Heart left ventricle (tissue), 13 donors: ENCODE measurements around the gene ARF6.

Source experiments
- POLR2A ChIP-seq, 2 donors: fragments of 450-650 bp; IDR thresholded peaks; one replicate each; pipeline ENCODE4 v1.6.1; 2017; ENCODE audit warnings: antibody characterized with exemption in 2 of 2, mild to moderate bottlenecking in 2 of 2, moderate library complexity in 2 of 2
- TF ChIP-seq, protein P1 (sequence below), 12 donors: fragments of 200-600 bp; sonication (generic) in 4 of 12; IDR thresholded peaks; one replicate each; pipeline versions ENCODE4 v1.5.0 to v1.8.0; 2018 to 2022; ENCODE audit warnings: antibody characterized with exemption in 12 of 12, mild to moderate bottlenecking in 5 of 12
- donor health status: ischemic (EF 13 %, LVEDD 7.1; RV severe dilation, severe dysfunction).
- donor health status: DM: no; HTN: yes; CAD: no.
- donor health status: DM: no; HTN: no; CAD: no.
- donor health status: ischemic (EF 25% LVEDD 6.9; RV normal size, moderate dysfunction).
- donor health status: ischemic (EF 25% LVEDD 5.7; RV mildly dilated, moderate dysfunction).
- donor health status: ischemic (EF 35%, LVEDD 5.7; RV mildly dilated, moderate dysfunction).
- donor health status: nonischemic (EF 11% LVEDD 7.7; RV severe dilation, severe dysfunction).
- donor health status: DM: yes; HTN: yes; CAD: no.
- donor health status: PGD.
- donor health status: ischemic (EF 29% LVEDD 5.4; RV normal size, mild dysfunction).
- donor health status: nonischemic (EF 23%, LVEDD 6.1; RV moderate dilation, normal function).

GRCh38 chr14:49853572-49854375, 39.1 kb upstream of the ARF6 start:
- TF ChIP-seq POLR2A (IDR thresholded peaks at IDR 0.05), result no peak
- TF ChIP-seq, protein P1, sequence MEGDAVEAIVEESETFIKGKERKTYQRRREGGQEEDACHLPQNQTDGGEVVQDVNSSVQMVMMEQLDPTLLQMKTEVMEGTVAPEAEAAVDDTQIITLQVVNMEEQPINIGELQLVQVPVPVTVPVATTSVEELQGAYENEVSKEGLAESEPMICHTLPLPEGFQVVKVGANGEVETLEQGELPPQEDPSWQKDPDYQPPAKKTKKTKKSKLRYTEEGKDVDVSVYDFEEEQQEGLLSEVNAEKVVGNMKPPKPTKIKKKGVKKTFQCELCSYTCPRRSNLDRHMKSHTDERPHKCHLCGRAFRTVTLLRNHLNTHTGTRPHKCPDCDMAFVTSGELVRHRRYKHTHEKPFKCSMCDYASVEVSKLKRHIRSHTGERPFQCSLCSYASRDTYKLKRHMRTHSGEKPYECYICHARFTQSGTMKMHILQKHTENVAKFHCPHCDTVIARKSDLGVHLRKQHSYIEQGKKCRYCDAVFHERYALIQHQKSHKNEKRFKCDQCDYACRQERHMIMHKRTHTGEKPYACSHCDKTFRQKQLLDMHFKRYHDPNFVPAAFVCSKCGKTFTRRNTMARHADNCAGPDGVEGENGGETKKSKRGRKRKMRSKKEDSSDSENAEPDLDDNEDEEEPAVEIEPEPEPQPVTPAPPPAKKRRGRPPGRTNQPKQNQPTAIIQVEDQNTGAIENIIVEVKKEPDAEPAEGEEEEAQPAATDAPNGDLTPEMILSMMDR (IDR thresholded peaks at IDR 0.05), result peak; percentile 63 to 83 (median 76)
